Gastrocnemius medialis (tissue), 4 donors: ENCODE results near the gene JCAD.

Source experiments
- POLR2A ChIP-seq, 2 donors: fragments of 450-650 bp; IDR thresholded peaks; one replicate each; pipeline ENCODE4 v1.6.1; 2017; ENCODE audit warnings: antibody characterized with exemption in 2 of 2, mild to moderate bottlenecking in 2 of 2, moderate library complexity in 2 of 2
- TF ChIP-seq, protein P1 (sequence below), 5 experiments: fragments of 450-650 bp in 3 of 5; fragments of 200-600 bp in 2 of 5; sonication (generic) in 2 of 5; IDR thresholded peaks in 4 of 5; conservative IDR thresholded peaks in 1 of 5; 1 replicate in 4 of 5; 2 replicates in 1 of 5; pipeline ENCODE4 v1.5.1; 2016 to 2019; ENCODE audit warnings: antibody characterized with exemption in 5 of 5, mild to moderate bottlenecking in 3 of 5, moderate library complexity in 3 of 5

DNA sequence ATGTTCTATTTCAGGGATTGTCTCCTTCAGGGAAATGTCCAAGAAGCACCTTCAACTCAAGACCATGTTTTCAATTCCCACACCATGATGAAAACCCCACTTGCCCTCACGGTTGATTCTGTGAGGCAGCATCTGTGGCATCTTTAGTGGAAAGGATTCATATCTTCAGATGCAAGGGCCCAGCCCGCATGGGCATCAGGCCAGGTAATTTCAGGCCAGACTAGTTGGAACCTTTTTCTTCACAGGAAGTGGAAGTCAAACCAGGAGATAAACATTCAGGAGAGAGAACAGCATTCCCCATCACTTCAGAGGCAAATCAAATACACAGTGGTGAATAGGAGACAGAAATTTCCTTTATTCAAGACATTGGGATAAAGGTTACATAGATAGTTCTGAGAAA lies 88.8 kb downstream of the JCAD start:
- TF ChIP-seq POLR2A (IDR thresholded peaks at IDR 0.05) = no peak
- TF ChIP-seq, protein P1, sequence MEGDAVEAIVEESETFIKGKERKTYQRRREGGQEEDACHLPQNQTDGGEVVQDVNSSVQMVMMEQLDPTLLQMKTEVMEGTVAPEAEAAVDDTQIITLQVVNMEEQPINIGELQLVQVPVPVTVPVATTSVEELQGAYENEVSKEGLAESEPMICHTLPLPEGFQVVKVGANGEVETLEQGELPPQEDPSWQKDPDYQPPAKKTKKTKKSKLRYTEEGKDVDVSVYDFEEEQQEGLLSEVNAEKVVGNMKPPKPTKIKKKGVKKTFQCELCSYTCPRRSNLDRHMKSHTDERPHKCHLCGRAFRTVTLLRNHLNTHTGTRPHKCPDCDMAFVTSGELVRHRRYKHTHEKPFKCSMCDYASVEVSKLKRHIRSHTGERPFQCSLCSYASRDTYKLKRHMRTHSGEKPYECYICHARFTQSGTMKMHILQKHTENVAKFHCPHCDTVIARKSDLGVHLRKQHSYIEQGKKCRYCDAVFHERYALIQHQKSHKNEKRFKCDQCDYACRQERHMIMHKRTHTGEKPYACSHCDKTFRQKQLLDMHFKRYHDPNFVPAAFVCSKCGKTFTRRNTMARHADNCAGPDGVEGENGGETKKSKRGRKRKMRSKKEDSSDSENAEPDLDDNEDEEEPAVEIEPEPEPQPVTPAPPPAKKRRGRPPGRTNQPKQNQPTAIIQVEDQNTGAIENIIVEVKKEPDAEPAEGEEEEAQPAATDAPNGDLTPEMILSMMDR (IDR thresholded peaks at IDR 0.05 in 4 of 5, conservative IDR thresholded peaks at IDR 0.05 in 1 of 5) = no peak
